Stimulated activated CD8-positive, alpha-beta memory T cell treated with anti-CD3 and anti-CD28 coated beads, Interleukin-7, amount 100 ng/mL, for 4 hours (primary cell): ENCODE data around the gene GALR1.

Source experiments
- DNase-seq, 2 donors: peaks; one replicate each; pipeline ENCODE4 v3.0.0-alpha.2; 2020; ENCODE audit warnings: low read depth in 2 of 2

GALR1 gene

DNA sequence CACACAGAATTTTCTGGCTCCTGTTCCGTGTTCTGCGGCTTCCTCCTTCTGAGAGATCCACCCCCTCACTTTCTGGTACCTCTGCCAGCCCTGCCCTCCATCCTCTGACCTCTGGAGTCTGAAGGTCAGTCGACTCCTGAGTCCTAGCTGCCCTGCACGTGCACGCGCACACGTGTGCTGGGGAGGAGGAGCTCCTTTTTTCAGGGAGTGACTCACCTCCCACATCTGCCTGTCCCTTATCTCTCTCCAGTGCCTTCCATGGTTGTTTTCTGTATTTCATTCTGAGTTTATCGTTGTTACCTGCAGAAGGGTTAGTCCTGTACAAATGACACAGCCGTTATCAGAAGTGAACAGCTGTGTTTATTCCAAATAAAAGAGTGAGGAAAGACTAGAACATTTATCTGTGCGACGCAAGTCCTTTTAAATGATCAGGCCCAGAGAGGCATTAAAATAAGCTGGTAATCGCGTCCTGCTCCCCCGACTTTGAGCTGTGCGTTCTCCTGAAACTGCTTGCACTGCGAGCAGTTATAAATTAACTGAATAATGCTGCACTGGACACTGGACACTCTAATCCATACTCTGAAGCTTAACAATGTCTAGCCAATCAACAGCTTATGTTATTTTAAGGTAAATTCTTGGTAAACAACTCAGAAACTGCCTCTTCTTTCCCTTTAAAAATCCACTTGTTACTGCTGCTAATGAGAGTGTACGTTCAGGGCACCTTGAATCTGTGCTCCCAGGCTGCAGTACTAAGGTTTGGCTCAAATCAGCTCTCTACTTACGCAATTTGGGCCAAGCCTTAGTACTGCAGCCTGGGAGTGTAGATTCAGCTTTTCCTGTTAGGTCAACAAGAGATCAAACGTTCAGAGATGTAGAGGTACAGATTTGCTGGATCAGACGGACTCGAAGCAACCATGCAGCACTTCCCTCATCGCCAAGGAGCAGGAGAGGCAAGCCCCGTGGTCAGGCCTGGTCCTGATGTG, 72.5 kb downstream of the GALR1 start:
- no peak for DNase-seq

DNA sequence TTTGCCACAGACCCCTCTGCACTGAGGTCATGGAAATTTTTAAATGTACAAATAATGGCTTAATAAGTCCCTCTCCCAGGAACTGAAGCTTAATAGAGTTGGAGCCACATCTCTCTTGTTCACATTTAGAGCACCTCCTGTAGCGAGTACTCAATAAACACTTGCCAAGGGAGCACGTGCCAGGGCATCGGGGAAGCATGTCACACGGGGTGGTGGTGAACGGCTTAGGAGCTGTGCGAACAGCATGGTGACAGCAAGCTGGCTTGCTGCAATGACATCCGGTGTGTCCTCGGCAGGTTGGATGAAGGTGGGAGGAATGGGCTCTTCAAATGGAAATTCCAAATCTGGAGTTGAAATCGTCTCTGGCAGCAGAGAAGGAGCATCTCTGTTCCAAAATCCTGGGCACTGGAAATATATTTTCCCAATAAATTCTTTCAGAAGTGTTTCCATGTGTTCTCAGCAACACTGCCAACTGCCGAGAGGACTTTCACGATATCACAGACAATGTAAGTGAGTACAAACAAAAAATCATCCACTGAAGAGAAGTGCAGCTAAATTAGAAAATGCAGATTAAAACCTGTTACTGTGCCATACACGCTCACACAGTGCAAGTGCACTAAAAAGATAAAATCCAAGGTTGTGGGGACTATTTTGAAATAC, 74.1 kb downstream of the GALR1 start:
- DNase-seq = no peak
